Central memory CD8-positive, alpha-beta T cell (primary cell): ENCODE results near the gene ZWILCH.
"Not testable (repeated sequence)": the region's sequence is repeated elsewhere in the genome, so short reads cannot be mapped to it uniquely, and the experiment has no call there.

ENCODE experiments used
- ATAC-seq: fragments of 150-1000 bp; cut with Tn5 transposase; replicated peaks from 2 replicates; pipeline ENCODE4 v1.10.0; 2022; ENCODE audit warnings: mild to moderate bottlenecking, moderate FRiP score, moderate number of reproducible peaks; ENCODE audit not compliant: poor library complexity, severe bottlenecking; ENCODE audit errors: extremely low read depth
- DNase-seq, 2 donors: peaks; one replicate each; pipeline ENCODE4 v3.0.0; 2021; ENCODE audit warnings: low spot score in 2 of 2
- H3K27ac Mint-ChIP-seq: one replicate; pipeline ENCODE4 v1.8.0; 2022; ENCODE audit warnings: low read depth, mild to moderate bottlenecking, moderate library complexity, mixed read lengths
- H3K27me3 Mint-ChIP-seq: one replicate; pipeline ENCODE4 v1.8.0; 2022; ENCODE audit warnings: mixed read lengths
- H3K36me3 Mint-ChIP-seq: one replicate; pipeline ENCODE4 v1.8.0; 2022; ENCODE audit warnings: mild to moderate bottlenecking, moderate library complexity, mixed read lengths; ENCODE audit not compliant: insufficient read depth
- H3K4me1 Mint-ChIP-seq: one replicate; pipeline ENCODE4 v1.8.0; 2022; ENCODE audit warnings: mixed read lengths
- H3K4me3 Mint-ChIP-seq: one replicate; pipeline ENCODE4 v1.8.0; 2022; ENCODE audit warnings: mild to moderate bottlenecking, moderate library complexity, mixed read lengths
- H3K9me3 Mint-ChIP-seq: one replicate; pipeline ENCODE4 v1.8.0; 2022; ENCODE audit warnings: mixed read lengths

The ZWILCH gene

GRCh38 chr15:66496951-66497501 lies 8.1 kb upstream of the ZWILCH start:
- Mint-ChIP-seq H3K27me3 (no peaks in the 10 kb centered on the region), H3K4me3 (peak overlapping the region; percentile 88), H3K9me3 (no peaks in the 10 kb centered on the region), H3K36me3 (peaks cover 74% of the 10 kb centered on the region), H3K4me1 (peaks cover 33% of the 10 kb centered on the region), H3K27ac (peak overlapping the region; percentile 95)
- peak; percentile 50 for ATAC-seq
- DNase-seq, result no peak

GRCh38 chr15:66497502-66498455 lies 7.3 kb upstream of the ZWILCH start, which contains the start of gene SNAPC5:
Gene SNAPC5, minus strand, starts transcription at chr15:66497762. Its CDS starts 31 bp downstream, at chr15:66497731.
- H3K9me3 Mint-ChIP-seq, result no peaks in the 10 kb centered on the region
- peak; percentile 96 for ATAC-seq
- peaks cover 37% of the 10 kb centered on the region for H3K4me1 Mint-ChIP-seq
- H3K36me3 Mint-ChIP-seq, result peaks cover 77% of the 10 kb centered on the region
- peak; percentile 96 to 97 for DNase-seq
- H3K27me3 Mint-ChIP-seq, result no peaks in the 10 kb centered on the region
- peak within 1 kb of the TSS; percentile 88 for H3K4me3 Mint-ChIP-seq
- peak within 1 kb of the TSS; percentile 95 for H3K27ac Mint-ChIP-seq

- no peak overlapping the region for H3K4me3 Mint-ChIP-seq
- H3K9me3 Mint-ChIP-seq, result no peaks in the 10 kb centered on the region
- H3K4me1 Mint-ChIP-seq, result peaks cover 47% of the 10 kb centered on the region
- no peaks in the 10 kb centered on the region for H3K27me3 Mint-ChIP-seq
- H3K36me3 Mint-ChIP-seq, result peaks cover 76% of the 10 kb centered on the region
- DNase-seq (no peak), ATAC-seq (peak; percentile 7)
- peak overlapping the region; percentile 95 for H3K27ac Mint-ChIP-seq
Measured at GRCh38 chr15:66498501-66499386, 6.4 kb upstream of the ZWILCH start.

GRCh38 chr15:66500346-66500745 lies 4.8 kb upstream of the ZWILCH start:
- peaks cover 75% of the 10 kb centered on the region for H3K36me3 Mint-ChIP-seq

GRCh38 chr15:66502491-66502890 lies 2.6 kb upstream of the ZWILCH start:
- no peak for DNase-seq
- Mint-ChIP-seq H3K4me1 (peaks cover 56% of the 10 kb centered on the region), H3K36me3 (peaks cover 73% of the 10 kb centered on the region)

More at GRCh38 chr15:66500346-66500745, 4.8 kb upstream of the ZWILCH start:
- H3K9me3 Mint-ChIP-seq, ATAC-seq, DNase-seq, H3K27me3 Mint-ChIP-seq: not testable (repeated sequence)
- H3K4me1 Mint-ChIP-seq, result peaks cover 57% of the 10 kb centered on the region
- H3K27ac Mint-ChIP-seq, result peak overlapping the region; percentile 61
- H3K4me3 Mint-ChIP-seq, result peak overlapping the region; percentile 5

GRCh38 chr15:66503041-66503648 lies 2.0 kb upstream of the ZWILCH start:
- not testable (repeated sequence) for DNase-seq, H3K27me3 Mint-ChIP-seq, ATAC-seq, H3K9me3 Mint-ChIP-seq
- Mint-ChIP-seq H3K4me3 (peak overlapping the region; percentile 88), H3K36me3 (peaks cover 67% of the 10 kb centered on the region), H3K4me1 (peaks cover 50% of the 10 kb centered on the region), H3K27ac (peak overlapping the region; percentile 96)

More at GRCh38 chr15:66502491-66502890, 2.6 kb upstream of the ZWILCH start:
- no peaks in the 10 kb centered on the region for H3K9me3 Mint-ChIP-seq
- no peaks in the 10 kb centered on the region for H3K27me3 Mint-ChIP-seq
- H3K4me3 Mint-ChIP-seq, result peak overlapping the region; percentile 88
- H3K27ac Mint-ChIP-seq, result peak overlapping the region; percentile 96
- ATAC-seq, result no peak

GRCh38 chr15:66503780-66504562 lies 1.2 kb upstream of the ZWILCH start:
- H3K4me3 Mint-ChIP-seq, result peak overlapping the region; percentile 88
- no peak for ATAC-seq
- H3K4me1 Mint-ChIP-seq, result peaks cover 48% of the 10 kb centered on the region

GRCh38 chr15:66505430-66505811 lies 295 bp downstream of the ZWILCH start:
- Mint-ChIP-seq H3K36me3 (peaks cover 44% of the 10 kb centered on the region), H3K27ac (peak overlapping the region; percentile 96), H3K4me3 (peak overlapping the region; percentile 88), H3K27me3 (no peaks in the 10 kb centered on the region), H3K4me1 (peaks cover 43% of the 10 kb centered on the region), H3K9me3 (no peaks in the 10 kb centered on the region)
- no peak for DNase-seq
- ATAC-seq, result peak; percentile 10

More at GRCh38 chr15:66503780-66504562, 1.2 kb upstream of the ZWILCH start:
- H3K9me3 Mint-ChIP-seq, result no peaks in the 10 kb centered on the region
- H3K36me3 Mint-ChIP-seq, result peaks cover 58% of the 10 kb centered on the region
- H3K27ac Mint-ChIP-seq, result peak overlapping the region; percentile 96
- H3K27me3 Mint-ChIP-seq, result no peaks in the 10 kb centered on the region
- no peak for DNase-seq

GRCh38 chr15:66505818-66506217 lies 692 bp downstream of the ZWILCH start:
- ATAC-seq (no peak), DNase-seq (no peak)
- peak overlapping the region; percentile 88 for H3K4me3 Mint-ChIP-seq
- no peaks in the 10 kb centered on the region for H3K9me3 Mint-ChIP-seq
- peaks cover 42% of the 10 kb centered on the region for H3K4me1 Mint-ChIP-seq
- H3K27ac Mint-ChIP-seq, result peak overlapping the region; percentile 96
- H3K36me3 Mint-ChIP-seq, result peaks cover 40% of the 10 kb centered on the region
- H3K27me3 Mint-ChIP-seq, result no peaks in the 10 kb centered on the region

- Mint-ChIP-seq H3K4me3 (no peak overlapping the region), H3K4me1 (peaks cover 27% of the 10 kb centered on the region), H3K27ac (no peak overlapping the region), H3K27me3 (no peaks in the 10 kb centered on the region), H3K9me3 (no peaks in the 10 kb centered on the region), H3K36me3 (peaks cover 18% of the 10 kb centered on the region)
- DNase-seq, result no peak
- ATAC-seq, result no peak
Measured at GRCh38 chr15:66508293-66508883, 3.3 kb downstream of the ZWILCH start.

- H3K4me3 Mint-ChIP-seq, result no peak overlapping the region
- peaks cover 21% of the 10 kb centered on the region for H3K36me3 Mint-ChIP-seq
- no peaks in the 10 kb centered on the region for H3K27me3 Mint-ChIP-seq
- no peak overlapping the region for H3K27ac Mint-ChIP-seq
- DNase-seq (no peak), ATAC-seq (no peak)
- no peaks in the 10 kb centered on the region for H3K4me1 Mint-ChIP-seq
- H3K9me3 Mint-ChIP-seq, result no peaks in the 10 kb centered on the region
Measured at GRCh38 chr15:66514586-66514985, 9.5 kb downstream of the ZWILCH start.
